Keratinocyte (primary cell): ENCODE measurements around the gene STATH.
"Not testable (repeated sequence)": the region's sequence is repeated elsewhere in the genome, so short reads cannot be mapped to it uniquely, and the experiment has no call there.

Experiments
- EZH2 ChIP-seq: IDR thresholded peaks from one replicate; pipeline ENCODE4 v1.6.1; 2012; ENCODE audit warnings: inconsistent platforms, mild to moderate bottlenecking, low read length, moderate library complexity
- TF ChIP-seq, protein P1 (sequence below), 3 experiments: IDR thresholded peaks in 1 of 3; conservative IDR thresholded peaks in 1 of 3; optimal IDR thresholded peaks in 1 of 3; 2 replicates in 2 of 3; 3 replicates in 1 of 3; pipeline versions ENCODE3 to v1.5.1; 2011; ENCODE audit warnings: low read length in 3 of 3, mild to moderate bottlenecking in 3 of 3, moderate library complexity in 2 of 3, control low read depth in 1 of 3, inconsistent platforms in 1 of 3; ENCODE audit not compliant: insufficient read depth in 2 of 3; ENCODE audit errors: extremely low read depth in 1 of 3

DNA sequence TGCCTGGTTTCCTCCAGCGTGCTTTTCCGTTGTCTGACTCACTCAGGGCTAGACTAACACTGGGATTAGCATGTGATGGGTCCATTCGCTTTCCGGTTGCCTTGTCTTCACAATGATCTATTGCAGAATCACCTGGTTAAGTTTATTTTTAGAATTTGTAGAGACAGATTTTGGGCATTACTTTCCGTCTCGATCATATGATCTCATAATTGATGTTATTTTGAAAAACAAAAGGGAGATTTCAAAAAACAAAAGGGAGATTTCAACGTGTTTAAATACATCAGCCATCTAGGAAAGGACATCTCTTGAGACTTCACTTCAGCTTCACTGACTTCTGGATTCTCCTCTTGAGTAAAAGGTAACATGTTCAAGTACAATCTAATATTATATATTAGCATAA lies 32.4 kb downstream of the STATH start, which contains the start of gene HTN3:
- TF ChIP-seq, protein P1, sequence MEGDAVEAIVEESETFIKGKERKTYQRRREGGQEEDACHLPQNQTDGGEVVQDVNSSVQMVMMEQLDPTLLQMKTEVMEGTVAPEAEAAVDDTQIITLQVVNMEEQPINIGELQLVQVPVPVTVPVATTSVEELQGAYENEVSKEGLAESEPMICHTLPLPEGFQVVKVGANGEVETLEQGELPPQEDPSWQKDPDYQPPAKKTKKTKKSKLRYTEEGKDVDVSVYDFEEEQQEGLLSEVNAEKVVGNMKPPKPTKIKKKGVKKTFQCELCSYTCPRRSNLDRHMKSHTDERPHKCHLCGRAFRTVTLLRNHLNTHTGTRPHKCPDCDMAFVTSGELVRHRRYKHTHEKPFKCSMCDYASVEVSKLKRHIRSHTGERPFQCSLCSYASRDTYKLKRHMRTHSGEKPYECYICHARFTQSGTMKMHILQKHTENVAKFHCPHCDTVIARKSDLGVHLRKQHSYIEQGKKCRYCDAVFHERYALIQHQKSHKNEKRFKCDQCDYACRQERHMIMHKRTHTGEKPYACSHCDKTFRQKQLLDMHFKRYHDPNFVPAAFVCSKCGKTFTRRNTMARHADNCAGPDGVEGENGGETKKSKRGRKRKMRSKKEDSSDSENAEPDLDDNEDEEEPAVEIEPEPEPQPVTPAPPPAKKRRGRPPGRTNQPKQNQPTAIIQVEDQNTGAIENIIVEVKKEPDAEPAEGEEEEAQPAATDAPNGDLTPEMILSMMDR (optimal IDR thresholded peaks at IDR 0.05 in 1 of 3, IDR thresholded peaks at IDR 0.05 in 1 of 3, conservative IDR thresholded peaks at IDR 0.05 in 1 of 3; ENCODE audit: extremely low read depth in 1 of 3, insufficient read depth in 2 of 3, low read length in 3 of 3): not testable (repeated sequence)
- TF ChIP-seq EZH2: not testable (repeated sequence)
